Left colon (tissue), 2 donors: ENCODE data around the gene YAE1. TPM values are rescaled to one million over a fixed set of nuclear protein-coding genes. Genes with fewer than 3 reads are reported as not detected.

Experiments
- ATAC-seq: fragments of 200-7000 bp; cut with Tn5 transposase; one replicate; pipeline ENCODE4 v1.9.1; 2020; ENCODE audit warnings: mild to moderate bottlenecking, moderate library complexity
- DNase-seq, 2 donors: peaks; one replicate each; pipeline ENCODE4 v3.0.0-alpha.2; 2020
- intact Hi-C, 2 donors: fragments of 100-400 bp; cut with DNase I in 1 of 2; cut with micrococcal nuclease in 1 of 2; formaldehyde crosslinking; loops; one replicate each; pipeline versions ENCODE4 v1.11.2 to v1.14.0; 2022; cut with DNase I, micrococcal nuclease
- long read RNA-seq: library from polyadenylated mRNA; unstranded; transcript quantifications from one replicate; pipeline ENCODE4 v2.0.0, GENCODE V29; 2021
- total RNA-seq, 2 donors: library from RNA; stranded (reverse); fragmentation: NEBNext Ultra II Directional; extraction: Animal tissue kit (Norgen Biotek cat#: 25700); gene quantifications; one replicate each; pipeline ENCODE4 v1.2.1, GENCODE V29; 2021
- donor health status: DM: no; HTN: no; CAD: no.
- donor health status: DM: yes; HTN: yes; CAD: no.

Gene YAE1, protein sequence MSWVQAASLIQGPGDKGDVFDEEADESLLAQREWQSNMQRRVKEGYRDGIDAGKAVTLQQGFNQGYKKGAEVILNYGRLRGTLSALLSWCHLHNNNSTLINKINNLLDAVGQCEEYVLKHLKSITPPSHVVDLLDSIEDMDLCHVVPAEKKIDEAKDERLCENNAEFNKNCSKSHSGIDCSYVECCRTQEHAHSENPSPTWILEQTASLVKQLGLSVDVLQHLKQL
- total RNA-seq = 10 to 100 TPM; 19.0 to 27.4 TPM
- long read RNA-seq, transcript YAE1-201 (3 exons, 899 nt) = major isoform, 11 of 13 reads
- long read RNA-seq, partial matches to known transcripts = 0 of 13 reads
- long read RNA-seq, other reads (novel, unspliced or antisense) = 2 of 13 reads

DNA sequence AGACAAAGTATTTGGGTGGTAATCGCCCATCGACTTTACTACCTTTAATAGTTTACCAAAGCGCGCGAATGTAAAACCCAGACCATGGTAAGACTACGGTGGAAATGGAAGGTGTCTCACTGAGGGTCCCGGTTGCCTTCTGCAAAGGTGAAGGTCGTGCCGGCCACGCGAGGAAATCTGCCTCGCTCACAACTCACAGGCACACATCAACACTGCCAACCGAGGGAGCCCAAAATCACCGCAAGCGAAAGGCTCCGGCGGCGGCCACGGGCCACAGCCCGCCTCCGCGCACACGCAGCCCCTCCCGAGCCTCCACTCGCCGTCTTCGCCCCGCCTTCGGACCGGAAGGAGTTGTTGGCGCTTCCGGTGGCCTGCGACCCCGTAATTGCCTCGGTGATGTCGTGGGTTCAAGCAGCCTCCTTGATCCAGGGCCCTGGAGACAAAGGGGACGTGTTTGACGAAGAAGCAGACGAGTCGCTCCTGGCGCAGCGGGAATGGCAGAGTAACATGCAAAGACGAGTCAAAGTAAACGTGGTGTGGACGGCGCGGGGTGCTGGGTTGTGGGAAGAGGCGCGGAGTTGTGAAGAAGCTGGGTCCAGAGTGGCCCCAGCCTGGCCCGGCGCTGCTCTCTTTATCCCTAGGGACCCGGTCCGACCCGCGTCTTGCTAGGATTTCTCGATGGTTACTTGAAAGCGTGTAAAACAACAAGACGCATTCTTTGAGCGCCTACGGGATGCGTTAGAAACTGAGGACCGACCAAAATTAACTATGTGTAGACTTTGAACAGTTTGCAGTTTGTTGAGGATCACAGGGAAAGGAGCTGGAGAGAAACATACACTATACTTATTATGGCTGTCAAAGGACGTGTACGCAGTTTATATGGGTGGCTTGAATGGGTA is at the start of gene YAE1:
TSS of gene YAE1 (plus strand) at position 382 of the 899 bp plus-strand sequence. CDS start at position 397, 15 bp downstream.
- peak; percentile 84 to 88 for DNase-seq
- peak; percentile 89 for ATAC-seq
- intact Hi-C loops = no loop called here

DNA sequence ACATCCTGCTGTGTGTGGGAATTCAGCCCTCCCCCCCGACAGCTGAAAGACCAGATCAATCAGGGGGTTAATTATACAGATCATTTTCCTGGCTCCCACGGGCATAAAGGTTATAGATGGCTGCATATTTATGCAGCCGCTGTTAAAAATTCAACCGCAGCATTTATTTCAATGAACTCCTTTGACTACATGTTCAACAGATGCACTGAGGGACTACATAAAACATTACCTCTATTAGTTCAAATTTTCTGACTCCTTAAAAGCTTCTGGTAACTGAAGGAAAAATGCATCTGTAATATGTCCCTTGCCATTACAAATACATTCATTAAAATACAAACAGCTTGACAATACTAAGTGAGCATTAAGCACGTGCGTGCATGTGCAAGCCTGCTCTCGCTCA is 49.7 kb upstream of the YAE1 start:
- intact Hi-C loops = no loop called here
- DNase-seq (no peak), ATAC-seq (no peak)

DNA sequence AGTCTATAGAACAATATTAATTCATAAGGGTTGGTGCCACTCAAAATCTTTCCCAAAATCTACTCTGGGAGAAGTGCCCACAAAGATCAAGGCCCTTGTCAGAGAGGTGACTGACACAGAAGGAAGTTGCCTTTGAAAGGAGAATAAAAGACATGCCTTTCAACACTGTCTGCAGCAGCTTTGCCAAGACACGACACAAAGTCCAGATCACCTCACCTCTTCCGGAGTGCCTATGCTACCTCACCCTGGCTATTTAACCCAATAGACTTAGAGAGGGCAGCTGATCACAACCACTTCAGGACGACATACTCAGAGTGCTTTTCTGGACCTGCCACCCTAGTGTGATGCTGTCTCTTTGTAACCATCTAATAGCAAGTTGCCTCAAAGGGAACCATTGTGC is 49.0 kb upstream of the YAE1 start:
- ATAC-seq = peak; percentile 73
- intact Hi-C loops = no loop called here
- no peak for DNase-seq

- intact Hi-C loops = loop anchor here in 1 of 2 donors (10.0 kb wide), 1 partner anchor 731 kb away; no protein-coding TSS in a partner anchor
- ATAC-seq = no peak
Observed at GRCh38 chr7:39525926-39526325, 40.3 kb upstream of the YAE1 start.

GRCh38 chr7:39526666-39527065 is 39.5 kb upstream of the YAE1 start:
- intact Hi-C loops = loop anchor here in 1 of 2 donors (10.0 kb wide), 1 partner anchor 732 kb away; no protein-coding TSS in a partner anchor
- DNase-seq (no peak), ATAC-seq (no peak)

More at GRCh38 chr7:39525926-39526325, 40.3 kb upstream of the YAE1 start:
- DNase-seq = no peak

- ATAC-seq (no peak), DNase-seq (no peak)
- intact Hi-C loops = loop anchor here in 1 of 2 donors (10.0 kb wide), 1 partner anchor 732 kb away; no protein-coding TSS in a partner anchor
Observed at GRCh38 chr7:39527296-39527695, 38.9 kb upstream of the YAE1 start.

DNA sequence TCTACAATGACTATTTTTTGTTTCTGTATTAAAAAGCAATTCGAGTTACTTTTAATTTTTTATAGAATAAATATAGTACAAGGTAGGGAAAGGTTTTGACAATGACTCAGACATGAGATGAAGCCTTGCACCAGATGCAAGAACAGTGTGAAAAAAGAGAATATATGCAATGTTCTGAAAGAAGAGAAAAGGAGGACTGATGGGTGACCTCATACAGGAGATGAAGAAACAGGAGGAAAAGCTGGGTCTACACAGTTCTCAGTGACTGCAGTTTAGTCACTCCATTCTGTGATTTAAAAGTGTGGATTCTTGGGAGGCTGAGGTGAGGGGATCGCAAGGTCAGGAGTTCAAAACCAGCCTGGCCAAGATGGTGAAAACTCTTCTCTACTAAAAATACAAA is 38.3 kb upstream of the YAE1 start:
- intact Hi-C loops = loop anchor here in 1 of 2 donors (10.0 kb wide), 1 partner anchor 733 kb away; no protein-coding TSS in a partner anchor
- DNase-seq (no peak), ATAC-seq (no peak)

- ATAC-seq (no peak), DNase-seq (no peak)
- intact Hi-C loops = loop anchor here in 1 of 2 donors (10.0 kb wide), 1 partner anchor 734 kb away; no protein-coding TSS in a partner anchor
Observed at GRCh38 chr7:39528849-39529248, 37.4 kb upstream of the YAE1 start.

- no peak for ATAC-seq
- intact Hi-C loops = loop anchor here in 1 of 2 donors (10.0 kb wide), 1 partner anchor 735 kb away; no protein-coding TSS in a partner anchor
Observed at GRCh38 chr7:39529582-39529981, 36.6 kb upstream of the YAE1 start.

GRCh38 chr7:39530971-39531370 is 35.2 kb upstream of the YAE1 start:
- peak in 1 of 2 donors; percentile 33 for DNase-seq
- intact Hi-C loops = no loop called here
- ATAC-seq = peak; percentile 9

More at GRCh38 chr7:39529582-39529981, 36.6 kb upstream of the YAE1 start:
- DNase-seq = no peak

GRCh38 chr7:39531818-39532217 is 34.4 kb upstream of the YAE1 start:
- DNase-seq (no peak), ATAC-seq (no peak)
- intact Hi-C loops = no loop called here

DNA sequence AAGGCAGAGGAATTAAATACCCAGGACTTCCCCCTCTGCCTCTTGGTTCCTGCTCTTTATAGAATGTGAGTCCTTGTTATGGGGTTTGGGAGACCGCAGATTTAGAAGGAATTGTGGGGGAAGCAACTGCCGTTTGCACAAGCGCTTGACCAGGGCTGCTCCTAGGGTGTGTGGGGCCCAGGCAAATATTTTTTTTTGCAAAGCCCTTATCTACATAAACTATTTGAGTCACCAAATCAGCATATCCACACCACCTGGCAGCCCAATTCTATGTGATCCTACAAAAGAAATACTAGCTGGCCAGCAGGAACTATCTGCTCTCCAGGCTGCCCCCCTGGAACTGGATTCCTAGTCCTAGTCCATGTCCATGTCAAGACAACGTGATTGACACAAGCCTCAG is 33.4 kb upstream of the YAE1 start:
- intact Hi-C loops = no loop called here
- DNase-seq = no peak
- ATAC-seq = no peak

GRCh38 chr7:39534599-39534998 is 31.6 kb upstream of the YAE1 start:
- intact Hi-C loops = no loop called here
- ATAC-seq (no peak), DNase-seq (no peak)

- intact Hi-C loops = no loop called here
- ATAC-seq (peak; percentile 91), DNase-seq (peak in 1 of 2 donors; percentile 44)
Observed at GRCh38 chr7:39535064-39535463, 31.1 kb upstream of the YAE1 start.

DNA sequence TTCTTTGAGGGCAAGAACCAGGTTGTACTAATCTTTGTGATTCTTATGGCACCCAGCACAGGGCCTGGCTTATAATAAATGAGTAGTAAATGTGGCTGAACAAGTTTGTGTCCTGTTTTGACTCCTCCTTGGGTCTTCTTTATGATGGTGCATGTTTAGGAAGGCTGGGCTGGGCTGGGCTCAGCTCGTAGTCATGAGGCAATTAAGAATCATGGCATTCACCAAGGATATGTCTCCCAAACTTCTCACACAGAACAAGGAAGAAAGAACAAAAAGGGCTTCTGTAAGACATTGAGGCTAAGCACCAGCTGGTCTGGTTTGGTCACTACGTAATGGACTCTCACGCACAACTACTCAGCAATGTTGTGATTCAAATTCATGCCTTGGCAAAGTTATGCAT is 30.5 kb upstream of the YAE1 start:
- DNase-seq (peak in 1 of 2 donors; percentile 25), ATAC-seq (peak; percentile 70)
- intact Hi-C loops = no loop called here

GRCh38 chr7:39536951-39537350 is 29.3 kb upstream of the YAE1 start:
- ATAC-seq (no peak), DNase-seq (no peak)
- intact Hi-C loops = no loop called here

DNA sequence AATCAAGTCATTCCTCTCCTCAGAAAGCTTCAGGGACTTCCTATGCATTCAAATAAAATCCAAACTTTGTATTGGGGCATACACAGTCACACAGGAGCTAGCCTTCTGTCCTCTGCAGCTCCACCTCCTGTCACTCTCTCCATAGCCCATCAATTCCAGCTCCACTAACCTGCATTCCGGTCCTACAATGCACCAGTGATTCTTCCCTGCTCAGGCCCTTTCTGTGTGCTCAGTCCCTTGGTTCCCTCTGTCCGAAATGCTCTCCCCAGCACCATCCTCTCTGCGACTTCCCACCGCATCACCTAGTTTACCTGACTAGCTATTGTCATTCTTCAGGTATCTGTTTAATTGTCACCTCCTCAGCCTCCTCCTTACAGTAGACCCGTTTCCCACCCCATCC is 26.4 kb upstream of the YAE1 start:
- DNase-seq (no peak), ATAC-seq (no peak)
- intact Hi-C loops = no loop called here

DNA sequence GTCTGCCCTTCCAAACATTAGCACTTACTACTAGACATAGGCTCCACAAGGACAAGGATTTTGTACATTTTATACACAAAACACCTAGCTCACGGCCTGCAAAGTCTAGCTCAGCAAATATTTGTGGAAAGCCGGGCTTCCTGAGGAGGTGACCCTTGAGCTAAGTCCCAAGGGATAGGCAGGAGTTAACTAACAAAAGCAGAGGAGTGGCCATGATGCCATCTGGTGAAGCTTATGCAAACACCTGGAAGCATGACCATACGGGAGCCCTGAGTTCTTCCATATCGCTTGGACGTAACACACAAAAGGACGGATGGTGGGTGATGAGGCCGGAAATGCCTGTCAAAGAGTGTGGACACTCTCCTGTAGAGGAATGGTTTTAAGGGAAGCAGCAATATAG is 25.9 kb upstream of the YAE1 start:
- ATAC-seq (peak; percentile 81), DNase-seq (peak; percentile 25 to 36)
- intact Hi-C loops = no loop called here

DNA sequence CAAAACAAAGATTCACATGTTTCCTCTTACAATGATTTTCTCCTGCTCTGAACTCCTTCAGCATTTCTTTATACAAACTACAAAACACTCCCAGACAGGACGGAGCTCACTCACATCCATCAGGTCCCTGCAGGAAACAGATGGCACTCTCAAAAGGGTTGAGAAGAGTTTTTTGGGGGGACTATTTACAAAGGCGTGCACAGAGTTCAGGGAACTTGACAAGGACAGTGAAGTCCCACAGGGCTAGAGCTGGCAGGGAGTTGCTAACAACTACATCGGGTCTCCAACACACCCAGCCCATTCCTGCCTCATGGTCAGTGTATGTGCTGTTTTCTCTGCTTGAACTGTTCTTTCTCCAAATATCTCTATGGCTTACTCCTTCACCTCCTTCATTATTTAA is 24.7 kb upstream of the YAE1 start:
- intact Hi-C loops = no loop called here
- ATAC-seq = no peak
- no peak for DNase-seq
